ENCODE measurements around the gene THAP8.

The THAP8 gene

GRCh38 chr19:36040495-36040894 lies 13.6 kb downstream of the THAP8 start:
- ChIA-PET POLR2A (no interaction called here), CTCF (no interaction called here)
- Histone ChIP-seq H3K4me1 (ENCODE audit: control insufficient read depth, insufficient read depth, low read length) (peaks cover 2% of the 10 kb centered on the region; the same call in 1 of the 2 replicates), H3K27ac (ENCODE audit: extremely low read depth, low read depth, low read length) (no peak overlapping the region), H3K4me3 (ENCODE audit: low read depth, low read length) (no peak overlapping the region), H3K9me3 (ENCODE audit: control insufficient read depth, insufficient read depth, low read depth, low read length) (no peaks in the 10 kb centered on the region; the same call in 1 of the 2 replicates), H3K36me3 (ENCODE audit: control insufficient read depth in 2 of 2, insufficient read depth in 1 of 2, low read length in 2 of 2) (peaks cover 6 to 82% of the 10 kb centered on the region in 2 experiments)
- TF ChIP-seq ZNF76 (tag by site-specific recombination; IDR thresholded peaks at IDR 0.05; ENCODE audit: borderline replicate concordance, low read depth) (no peak), ZNF366 (tag by site-specific recombination; conservative IDR thresholded peaks at IDR 0.05) (no peak), ZFP41 (tag by site-specific recombination; IDR thresholded peaks at IDR 0.05; ENCODE audit: borderline replicate concordance) (no peak), ZNF350 (tag by site-specific recombination; IDR thresholded peaks at IDR 0.05) (no peak), GLIS2 (tag by site-specific recombination; IDR thresholded peaks at IDR 0.05) (no peak), ZFHX2 (tag by site-specific recombination; conservative IDR thresholded peaks at IDR 0.05) (peak; percentile 57), ZNF362 (tag by site-specific recombination; IDR thresholded peaks at IDR 0.05) (no peak), ZNF488 (tag by site-specific recombination; IDR thresholded peaks at IDR 0.05) (no peak), EGR2 (tag by site-specific recombination; IDR thresholded peaks at IDR 0.05; ENCODE audit: low read depth) (peak; percentile 91), ZBTB20 (tag by site-specific recombination; IDR thresholded peaks at IDR 0.05) (no peak), TRIM28 (IDR thresholded peaks at IDR 0.05; ENCODE audit: borderline replicate concordance, low read length) (no peak)

GRCh38 chr19:36032251-36033104 lies 21.6 kb downstream of the THAP8 start, which contains the start of gene CLIP3:
Gene CLIP3, minus strand, starts transcription at chr19:36032873. Its CDS starts 516 bp downstream, at chr19:36032357.
- TF ChIP-seq ZNF324 (tag by site-specific recombination; IDR thresholded peaks at IDR 0.05) = no peak
- TF ChIP-seq ZNF596 (tag by site-specific recombination; IDR thresholded peaks at IDR 0.05) = 0 out of 2 replicates have a peak, but pooled peaks have one; percentile 33
- Histone ChIP-seq H3K4me3 (ENCODE audit: low read depth, low read length) (peak within 1 kb of the TSS; percentile 35), H3K9me3 (ENCODE audit: control insufficient read depth, insufficient read depth, low read depth, low read length) (no peaks in the 10 kb centered on the region), H3K4me1 (ENCODE audit: control insufficient read depth, insufficient read depth, low read length) (peaks cover 6% of the 10 kb centered on the region; the same call in 1 of the 2 replicates), H3K27ac (ENCODE audit: extremely low read depth, low read depth, low read length) (peak within 1 kb of the TSS; percentile 9; the same call in 1 of the 2 replicates), H3K36me3 (ENCODE audit: control insufficient read depth in 2 of 2, insufficient read depth in 1 of 2, low read length in 2 of 2) (peaks cover 24 to 88% of the 10 kb centered on the region in 2 experiments)
- POLR2A ChIA-PET = interaction anchor here (0.5 kb wide), 1 partner anchor 408 kb away, joined by 3 read pairs; no protein-coding TSS in a partner anchor
- CTCF ChIA-PET = no interaction called here

- Histone ChIP-seq H3K4me1 (ENCODE audit: control insufficient read depth, insufficient read depth, low read length) (peaks cover 6% of the 10 kb centered on the region; the same call in 1 of the 2 replicates), H3K27ac (ENCODE audit: extremely low read depth, low read depth, low read length) (no peak overlapping the region), H3K36me3 (ENCODE audit: control insufficient read depth in 2 of 2, insufficient read depth in 1 of 2, low read length in 2 of 2) (peaks cover 36 to 80% of the 10 kb centered on the region in 2 experiments), H3K4me3 (ENCODE audit: low read depth, low read length) (no peak overlapping the region), H3K9me3 (ENCODE audit: control insufficient read depth, insufficient read depth, low read depth, low read length) (no peaks in the 10 kb centered on the region)
- CTCF ChIA-PET = interaction anchor here (1.1 kb wide), 1 partner anchor 24 kb away, joined by 3 read pairs; the partner anchor contains the start of gene WDR62
- no peak for TF ChIP-seq ZBTB1 (tag by site-specific recombination; IDR thresholded peaks at IDR 0.05)
- POLR2A ChIA-PET = interaction anchor here (0.6 to 3.8 kb wide), 3 partner anchors 17 to 34 kb away, joined by 3 to 13 read pairs (median 5); partner anchors contain the start of gene ALKBH6
Measured at GRCh38 chr19:36031308-36031707, 22.8 kb downstream of the THAP8 start.

Measured in HEK293 (cell line).